Tongue (tissue), 2 donors: ENCODE results near the gene PAPOLA. TPM values are rescaled to one million over a fixed set of nuclear protein-coding genes. Genes with fewer than 3 reads are reported as not detected.
A peak's percentile ranks its signal among the peaks of the same experiment; 100 is the strongest.
"Not testable (repeated sequence)": the region's sequence is repeated elsewhere in the genome, so short reads cannot be mapped to it uniquely, and the experiment has no call there.

ENCODE experiments used
- DNase-seq: peaks from one replicate; pipeline ENCODE4 v3.0.0-alpha.2; 2015
- total RNA-seq: library from RNA; depleted of rRNA; stranded (reverse); fragments of >200 nt; gene quantifications from one replicate; pipeline ENCODE4 v1.2.3, GENCODE V29; 2014

The PAPOLA gene
- total RNA-seq, result 138 TPM

DNA sequence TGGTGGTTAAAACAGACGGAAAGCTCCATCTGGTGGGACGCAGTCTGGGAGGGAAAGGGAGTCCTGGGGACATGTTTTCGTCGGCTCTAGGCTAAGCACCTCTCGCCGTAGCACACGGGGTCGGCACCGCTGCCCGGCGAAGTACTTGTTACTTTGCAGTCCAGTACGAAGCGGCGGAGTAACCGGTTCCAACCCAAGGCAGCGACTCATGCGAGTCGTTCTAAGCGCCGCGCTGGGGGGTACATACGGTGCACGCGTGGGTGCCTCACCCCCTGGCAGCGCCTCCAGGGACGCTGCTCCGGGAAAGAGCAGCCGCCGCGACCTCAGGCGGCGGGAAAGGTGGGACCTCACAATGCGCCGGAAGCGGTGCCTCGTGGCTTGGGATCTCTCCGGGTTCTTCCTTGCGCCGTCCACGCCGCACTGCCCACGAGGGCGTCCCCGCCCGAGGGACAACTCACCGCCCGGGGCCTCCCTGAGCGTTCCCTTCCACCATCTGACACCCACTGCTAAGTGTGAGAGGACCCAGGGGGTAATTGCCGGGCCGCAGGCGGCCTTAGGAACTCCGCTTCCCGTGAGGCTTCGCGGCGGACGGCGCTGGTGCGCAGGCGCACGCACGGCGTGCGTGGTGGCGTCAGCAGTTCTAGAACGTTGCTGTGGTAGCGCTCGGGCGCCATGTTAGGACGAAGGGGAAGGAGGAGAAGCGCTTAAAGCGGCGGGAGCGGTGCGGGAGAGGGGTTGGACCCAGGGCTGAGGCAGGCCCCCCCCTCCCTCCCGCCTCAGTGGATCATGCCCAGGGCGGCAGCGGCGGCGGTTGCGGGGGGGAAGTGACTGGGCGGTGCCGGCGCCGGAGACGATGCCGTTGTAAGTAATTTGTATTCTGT is at the start of gene PAPOLA:
TSS of gene PAPOLA (plus strand) at position 643 of the 881 bp plus-strand sequence. CDS start at position 854, 211 bp downstream.
- DNase-seq, result peak; percentile 98

DNA sequence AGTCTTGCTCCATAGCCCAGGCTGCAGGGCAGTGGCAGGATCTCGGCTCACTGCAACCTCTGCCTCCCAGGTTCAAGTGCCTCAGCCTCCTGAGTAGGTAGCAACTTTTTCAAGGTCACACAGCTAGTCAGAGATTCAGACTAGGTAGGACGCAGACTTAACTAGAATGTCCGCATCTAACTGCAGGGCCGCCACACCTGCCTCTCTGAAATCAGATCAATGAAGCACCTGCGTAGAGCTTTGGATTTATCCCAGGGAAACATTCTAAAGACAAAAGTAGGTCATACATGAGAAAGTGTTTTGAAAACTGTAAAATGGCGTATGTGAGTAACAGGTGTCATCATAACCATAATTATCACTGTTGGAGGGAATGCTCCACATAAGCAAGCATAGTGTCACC is 49.5 kb upstream of the PAPOLA start:
- DNase-seq, result no peak

DNA sequence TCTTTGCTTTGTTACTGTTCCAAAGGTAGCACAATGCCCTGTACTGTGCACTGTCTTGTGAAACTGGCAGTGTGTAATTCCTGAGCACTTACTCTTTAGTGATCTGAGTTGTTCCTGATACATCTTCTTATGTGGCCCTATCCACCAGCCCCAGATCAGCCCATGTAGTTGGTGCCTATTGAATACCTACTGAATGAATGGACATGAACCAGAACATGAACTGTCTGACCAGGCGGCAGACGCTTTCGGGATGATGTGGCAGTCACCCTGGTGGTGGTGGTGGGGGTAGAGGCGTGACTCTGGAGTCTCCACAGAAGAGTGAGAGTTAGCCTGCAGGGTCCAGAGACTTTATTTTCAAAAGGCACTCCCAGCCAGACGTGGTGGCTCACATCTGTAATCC is 46.6 kb upstream of the PAPOLA start:
- DNase-seq, result no peak

DNA sequence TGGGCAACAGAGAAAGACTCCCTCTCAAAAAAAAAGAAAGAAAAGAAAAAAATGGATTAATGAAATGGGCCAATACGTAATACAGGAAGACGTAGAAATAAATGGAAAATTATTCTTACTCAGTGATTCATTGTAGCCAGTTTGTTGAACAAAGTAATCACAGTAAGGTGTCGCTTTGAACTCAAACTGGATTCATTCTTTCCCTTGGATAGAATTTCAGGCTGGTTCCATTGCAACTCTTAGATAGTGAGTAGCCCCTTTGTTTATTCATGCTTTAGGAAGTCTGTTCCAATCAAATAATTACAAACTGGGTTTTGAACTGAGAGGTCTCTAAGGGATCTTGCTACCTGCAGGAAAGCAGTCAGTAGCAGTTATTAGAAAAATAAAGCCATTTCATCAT is 42.3 kb upstream of the PAPOLA start:
- DNase-seq, result no peak

DNA sequence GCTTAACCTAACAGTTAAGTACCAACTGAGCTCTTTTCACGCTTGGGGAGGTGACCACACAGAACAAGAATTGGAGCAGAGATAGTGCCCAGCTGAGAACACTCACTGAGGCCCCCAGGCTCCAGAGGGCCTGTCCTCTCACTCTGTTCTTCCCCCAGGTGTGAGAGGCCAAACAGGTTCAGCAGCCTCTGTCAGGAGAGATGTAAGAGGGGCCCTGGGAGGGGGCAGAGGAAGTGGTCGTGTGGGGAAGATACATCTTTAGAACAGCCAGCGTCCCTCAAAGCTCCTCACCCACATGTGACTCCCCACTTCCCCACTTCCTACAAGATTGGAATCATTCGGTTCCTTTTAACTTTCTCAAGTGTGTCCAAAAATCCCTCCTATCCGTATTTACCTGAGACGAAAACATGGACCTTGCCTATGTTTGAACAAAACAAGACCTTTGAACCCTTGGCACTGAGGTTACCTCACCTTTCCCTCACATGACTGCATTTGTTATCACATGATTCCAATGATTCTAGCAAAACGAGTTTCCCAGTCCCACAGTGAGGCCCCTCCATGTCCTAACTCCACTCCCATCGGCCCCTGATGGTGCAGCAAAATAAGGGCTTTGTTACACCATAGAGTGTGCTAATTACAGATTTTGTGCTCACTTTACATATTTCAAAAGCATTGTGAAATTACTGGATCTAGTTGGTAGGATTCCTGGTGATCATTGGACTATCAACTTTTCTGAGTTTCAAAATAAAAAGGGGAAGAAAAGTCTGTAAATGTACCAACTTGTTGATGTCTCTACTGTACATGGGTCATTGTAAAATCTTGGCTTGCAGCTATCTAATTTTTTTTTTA is 40.0 kb upstream of the PAPOLA start:
- no peak for DNase-seq

DNA sequence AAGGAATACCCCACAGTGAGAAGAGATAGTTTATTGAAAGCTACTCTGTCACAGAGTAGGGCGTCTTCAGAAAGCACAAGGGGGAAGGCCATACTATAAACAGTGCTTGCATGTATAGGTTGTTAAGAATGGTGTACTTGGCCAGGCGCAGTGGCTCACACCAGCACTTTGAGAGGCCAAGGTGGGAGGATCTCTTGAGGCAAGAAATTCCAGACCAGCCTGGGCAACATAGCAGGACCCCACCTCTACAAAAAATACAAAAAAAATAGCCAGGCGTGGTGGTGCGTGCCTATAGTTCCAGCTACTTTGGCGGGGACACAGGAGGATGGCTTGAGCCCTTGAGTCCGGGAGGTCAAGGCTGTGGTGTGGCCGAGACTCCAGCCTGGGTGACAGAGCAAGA is 38.0 kb upstream of the PAPOLA start:
- DNase-seq, result no peak

DNA sequence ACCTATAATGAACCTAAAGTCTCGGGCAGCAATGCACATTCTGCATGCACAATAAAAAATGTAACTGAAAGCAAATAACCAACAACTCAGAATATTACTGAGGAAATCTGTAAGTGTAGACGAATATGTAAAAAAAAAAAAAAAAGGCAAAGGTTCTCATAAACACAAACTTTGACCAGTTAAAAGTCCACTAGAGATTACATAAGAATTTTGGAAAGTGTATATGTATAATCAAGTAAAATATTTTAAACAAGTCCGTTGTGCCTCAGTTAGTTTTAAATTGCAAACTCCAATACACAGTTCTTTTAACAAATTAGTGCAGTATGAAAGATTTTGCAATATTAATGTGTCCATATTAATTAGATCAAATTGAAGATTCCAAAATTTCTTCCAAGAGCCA is 35.3 kb upstream of the PAPOLA start:
- no peak for DNase-seq

DNA sequence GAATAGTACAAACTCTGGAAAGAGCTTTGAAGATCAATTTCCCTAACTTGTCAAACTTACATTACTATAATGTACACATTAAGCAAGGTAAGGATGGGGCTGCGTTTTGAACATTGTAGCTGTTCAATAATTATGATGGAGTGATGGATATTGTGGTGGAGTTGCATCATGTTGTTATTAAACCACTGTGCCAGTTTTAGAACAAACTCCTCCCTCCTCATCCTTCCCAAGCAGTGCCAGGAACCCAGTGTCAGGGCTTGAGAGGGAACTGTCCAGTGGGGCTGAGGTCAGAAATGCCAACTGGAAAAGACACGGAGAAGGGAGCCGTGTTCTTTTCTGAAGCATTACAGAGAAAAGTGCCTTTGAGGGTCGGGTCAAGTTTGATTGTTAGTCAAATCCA is 31.9 kb upstream of the PAPOLA start:
- DNase-seq, result no peak

DNA sequence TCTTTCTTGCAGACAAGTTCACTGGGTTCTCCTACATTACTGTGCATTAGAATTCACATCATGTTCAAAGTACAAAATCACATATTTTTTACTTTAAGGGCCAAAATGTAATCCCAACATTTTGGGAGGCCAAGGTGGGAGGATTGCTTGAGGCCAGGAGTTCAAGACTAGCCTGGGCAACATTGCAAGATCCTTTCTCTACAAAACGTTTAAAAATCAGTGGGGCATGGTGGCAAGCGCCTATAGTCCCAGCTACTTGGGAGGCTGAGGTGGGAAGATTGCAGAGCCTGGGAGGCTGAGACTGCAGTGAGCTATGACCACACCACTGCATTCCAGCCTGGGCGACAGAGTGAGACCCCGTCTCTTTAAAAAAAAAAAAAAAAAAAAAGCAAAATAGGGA is 31.2 kb upstream of the PAPOLA start:
- DNase-seq, result not testable (repeated sequence)

DNA sequence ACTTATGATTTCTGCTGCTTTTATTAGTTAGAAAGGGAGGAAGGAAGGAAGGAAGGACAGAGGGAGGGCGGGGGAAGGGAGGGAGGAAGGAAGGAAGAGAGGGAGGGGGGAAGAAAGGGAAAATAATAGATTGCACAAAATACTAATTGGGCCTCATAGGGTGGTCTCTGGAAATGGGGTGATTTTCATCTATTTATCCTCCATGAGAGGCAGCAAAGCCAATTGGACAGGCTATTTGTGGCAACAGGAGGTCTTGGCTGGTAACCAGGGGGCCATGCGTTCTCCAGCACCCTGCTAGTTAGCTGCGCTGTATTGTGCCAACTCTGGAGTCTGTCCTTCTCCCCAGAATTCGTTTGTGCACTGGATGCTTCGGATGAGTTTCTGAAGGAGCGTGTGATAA is 24.1 kb upstream of the PAPOLA start:
- DNase-seq, result no peak

DNA sequence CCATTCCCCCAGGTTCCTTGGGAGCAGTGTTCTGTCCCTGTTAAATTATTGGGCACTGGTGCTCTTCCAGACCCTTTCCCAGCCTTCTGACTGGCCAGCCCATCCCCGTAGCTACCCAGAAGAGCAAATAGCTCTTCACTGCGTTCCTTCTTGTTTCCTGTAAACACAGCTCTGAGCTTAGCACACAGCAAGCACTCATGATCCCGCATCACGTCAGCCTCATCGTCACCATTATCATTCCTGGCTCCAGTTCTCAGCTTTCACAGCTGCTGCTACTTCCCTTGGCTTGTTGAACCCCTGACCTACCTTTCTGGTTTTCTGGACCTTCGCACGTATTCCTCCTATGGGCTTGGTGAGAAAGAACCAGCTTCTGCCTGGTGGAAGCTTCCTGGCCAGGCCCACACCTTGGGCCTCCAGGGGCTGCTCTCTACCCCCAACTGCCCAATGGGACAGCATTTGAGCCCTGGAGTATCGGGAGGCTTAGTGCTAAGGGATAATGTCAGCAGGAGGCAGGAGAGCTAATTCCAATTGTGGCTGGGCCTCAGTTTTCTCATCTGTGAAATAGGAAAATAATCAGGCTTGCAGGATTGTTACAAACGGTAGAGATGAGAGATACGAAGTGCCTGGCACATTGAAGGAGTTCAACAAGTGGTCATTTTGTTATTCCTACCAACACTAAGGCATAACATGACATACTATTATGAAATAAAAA is 22.6 kb upstream of the PAPOLA start:
- DNase-seq, result peak; percentile 3

DNA sequence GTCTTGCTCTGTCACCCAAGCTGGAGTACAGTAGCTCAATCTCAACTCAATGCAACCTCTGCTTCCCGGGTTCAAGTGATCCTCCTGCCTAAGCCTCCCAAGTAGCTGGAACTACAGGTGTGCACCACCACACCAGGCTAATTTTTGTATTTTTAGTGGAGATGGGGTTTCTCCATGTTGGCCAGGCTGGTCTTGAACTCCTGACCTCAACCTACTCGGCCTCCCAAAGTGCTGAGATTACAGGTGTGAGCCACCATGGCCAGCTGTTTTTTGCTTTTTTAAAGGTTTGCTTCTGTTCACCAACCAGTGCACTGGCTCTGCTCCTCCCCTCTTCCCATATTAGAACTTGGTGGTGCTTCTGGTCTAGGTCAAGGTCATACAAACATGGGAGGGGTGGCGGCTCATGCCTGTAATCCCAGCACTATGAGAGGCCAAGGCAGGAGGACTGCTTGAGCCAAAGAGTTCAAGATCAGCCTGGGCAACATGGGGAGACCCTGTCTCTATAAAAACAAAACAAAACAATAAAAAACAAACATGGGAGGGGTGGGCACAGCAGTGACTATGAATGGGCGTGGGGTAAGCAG is 20.4 kb upstream of the PAPOLA start:
- DNase-seq, result no peak

DNA sequence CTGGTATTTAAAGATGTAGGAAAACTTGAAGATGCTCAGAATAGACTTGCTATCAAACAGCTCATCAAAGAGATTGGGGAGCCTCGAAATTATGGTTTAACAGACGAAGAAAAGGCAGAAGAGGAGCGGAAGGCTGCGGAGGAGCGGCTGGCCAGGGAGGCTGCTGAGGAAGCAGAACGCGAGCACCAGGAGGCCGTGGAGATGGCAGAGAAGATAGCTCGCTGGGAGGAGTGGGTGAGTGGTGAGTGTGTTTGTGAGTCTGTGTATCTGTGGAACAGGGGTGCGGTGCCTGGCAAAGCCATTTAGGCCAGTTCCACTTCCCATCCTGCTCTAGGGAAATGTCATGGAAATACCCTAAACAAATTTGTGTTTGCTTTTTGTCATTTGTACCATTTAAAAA is 19.2 kb upstream of the PAPOLA start:
- no peak for DNase-seq

DNA sequence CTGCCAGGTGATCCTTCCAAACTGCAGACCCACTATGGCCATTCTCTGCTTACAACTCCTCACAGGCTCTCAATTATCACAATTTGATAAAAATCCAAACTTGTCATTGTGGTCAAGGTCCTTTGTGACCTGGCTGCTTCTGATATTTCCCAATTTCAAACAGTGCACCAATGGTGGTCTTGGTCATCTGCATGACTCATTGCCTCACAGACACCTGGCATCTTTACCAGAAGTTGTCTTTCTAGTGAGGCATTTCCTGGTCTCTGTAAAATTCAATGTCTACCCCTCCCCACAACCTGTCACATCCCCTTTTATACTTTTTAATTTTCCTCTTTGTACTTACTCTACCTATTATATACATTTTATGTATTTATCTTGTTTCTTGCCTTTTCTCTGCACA is 17.8 kb upstream of the PAPOLA start:
- DNase-seq, result no peak

DNA sequence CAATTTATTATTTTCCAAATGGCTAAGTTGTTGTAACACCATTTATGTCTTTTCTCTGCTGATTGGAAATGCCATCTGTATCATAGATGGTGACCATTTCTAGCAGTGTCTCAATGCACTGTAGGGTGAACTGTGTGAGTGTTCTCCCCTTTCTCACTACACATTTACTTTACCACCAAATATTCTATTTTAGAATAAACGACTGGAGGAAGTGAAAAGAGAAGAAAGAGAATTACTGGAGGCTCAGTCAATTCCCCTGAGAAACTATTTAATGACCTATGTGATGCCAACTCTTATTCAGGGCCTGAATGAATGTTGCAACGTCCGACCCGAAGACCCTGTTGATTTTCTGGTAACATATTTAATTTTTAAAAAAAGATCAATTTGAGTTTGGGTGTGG is 15.5 kb upstream of the PAPOLA start:
- no peak for DNase-seq

DNA sequence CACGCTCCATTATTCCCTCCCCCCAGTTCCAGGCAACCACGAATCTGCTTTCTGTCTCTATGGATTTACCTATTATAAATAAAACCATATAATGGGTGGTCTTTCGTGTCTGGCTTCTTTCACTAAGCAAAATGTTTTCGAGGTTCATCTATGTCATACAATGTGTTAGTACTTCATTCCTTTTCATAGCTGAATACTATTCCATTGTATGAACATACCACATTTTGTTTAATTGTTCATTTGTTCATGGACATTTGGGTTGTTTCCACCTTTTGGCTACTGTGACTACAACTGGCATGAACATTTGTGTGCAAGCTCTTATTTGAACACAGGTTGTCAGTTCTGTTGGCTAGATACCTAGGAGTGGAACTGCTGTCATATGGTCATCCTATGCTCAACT is 12.9 kb upstream of the PAPOLA start:
- DNase-seq, result no peak

DNA sequence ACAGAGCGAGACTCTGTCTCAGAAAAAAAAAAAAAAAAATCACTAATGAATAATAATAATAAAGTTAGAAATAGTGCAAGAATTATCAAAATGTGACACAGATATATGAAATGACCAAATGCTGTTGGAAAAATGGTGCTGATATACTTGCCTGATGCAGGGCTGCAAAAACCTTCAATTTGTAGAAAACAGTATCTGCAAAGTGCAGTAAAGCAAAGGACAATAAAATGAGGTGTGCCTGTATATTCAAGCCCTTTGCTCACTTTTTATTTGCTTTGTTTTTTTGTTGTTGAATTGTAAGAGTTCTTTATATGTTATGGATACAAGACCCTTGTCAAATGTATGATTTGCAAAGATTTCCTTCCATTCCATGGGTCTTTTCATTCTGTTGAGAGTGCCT is 9.0 kb upstream of the PAPOLA start:
- DNase-seq, result no peak

DNA sequence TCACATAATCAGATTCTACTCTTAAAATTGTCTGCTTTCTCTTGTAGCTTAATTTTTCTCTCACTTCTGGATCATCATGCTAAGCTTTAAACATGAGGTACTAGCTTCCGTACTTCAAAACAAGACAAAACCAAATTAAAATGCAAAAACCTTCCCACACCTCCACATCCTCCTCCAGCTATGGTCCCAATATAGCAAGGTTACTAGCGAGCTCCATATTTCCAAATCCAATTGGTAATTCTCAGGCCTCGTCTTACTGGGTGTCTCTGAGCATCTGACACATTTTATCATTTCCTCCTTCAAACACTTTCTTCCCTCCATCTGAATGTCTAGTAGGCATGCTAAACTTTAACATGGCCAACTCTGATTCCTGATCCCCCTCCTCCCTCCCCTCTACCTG is 7.9 kb upstream of the PAPOLA start:
- no peak for DNase-seq

DNA sequence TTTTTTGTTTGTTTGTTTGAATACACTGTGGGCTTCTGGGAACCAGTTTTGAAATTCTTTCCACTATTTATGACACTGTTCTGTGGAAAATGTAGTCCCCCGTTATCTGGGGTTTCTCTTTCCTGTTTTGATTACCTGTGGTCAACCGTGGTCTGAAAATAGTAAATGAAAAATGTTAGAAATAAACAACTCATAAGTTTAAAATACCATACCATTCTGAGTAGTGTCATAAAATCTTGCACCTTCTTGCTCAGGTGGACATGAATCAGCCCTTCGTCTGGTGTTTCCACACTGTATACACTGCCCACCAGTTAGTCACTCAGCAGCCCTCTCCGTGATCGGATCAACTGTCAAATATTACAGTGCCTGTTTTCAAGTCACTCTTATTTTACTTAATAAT is 5.1 kb upstream of the PAPOLA start:
- DNase-seq, result no peak

DNA sequence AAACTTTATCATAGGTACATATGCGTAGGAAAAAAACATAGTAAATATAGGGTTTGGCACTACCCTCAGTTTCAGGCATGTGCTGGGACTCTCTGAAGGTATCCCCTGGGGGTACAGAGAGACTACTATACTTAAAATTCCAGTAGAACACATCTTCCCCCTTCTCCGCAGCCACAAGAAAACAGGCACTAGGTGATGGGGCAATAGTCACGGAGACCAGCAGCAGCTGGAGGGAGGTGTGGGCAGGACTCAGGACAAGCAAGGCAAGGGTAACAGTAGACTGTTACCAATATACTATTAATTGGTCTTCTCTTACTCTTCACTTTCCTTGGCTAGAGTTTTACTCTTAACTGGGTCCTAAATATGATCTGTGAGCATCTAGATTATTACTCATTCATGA is 4.6 kb upstream of the PAPOLA start:
- DNase-seq, result no peak

DNA sequence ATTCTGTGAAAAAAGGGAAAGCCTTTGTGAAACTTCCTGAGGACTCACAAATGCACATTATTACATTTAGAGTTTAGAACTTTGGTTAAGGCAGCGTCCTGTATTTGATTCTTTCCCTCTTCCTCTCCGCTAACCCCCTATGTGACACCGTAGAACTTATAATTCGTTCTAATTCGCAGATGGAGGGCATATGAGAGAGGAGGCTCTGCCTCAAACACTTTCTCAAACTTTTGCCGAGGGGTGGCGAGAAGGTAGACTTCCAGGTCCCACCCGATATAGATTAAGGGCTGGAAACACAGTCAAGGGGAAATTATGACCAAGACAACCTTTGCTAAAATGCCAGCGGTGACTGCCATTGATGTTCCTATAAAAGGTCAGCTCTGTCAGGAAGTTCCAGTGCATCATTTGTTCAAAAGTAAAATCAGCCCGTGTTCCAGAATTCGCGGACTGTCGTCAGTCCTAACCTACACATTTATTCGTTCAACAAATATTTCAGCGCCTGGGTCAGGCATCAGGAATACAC is 904 bp upstream of the PAPOLA start:
- DNase-seq, result no peak

DNA sequence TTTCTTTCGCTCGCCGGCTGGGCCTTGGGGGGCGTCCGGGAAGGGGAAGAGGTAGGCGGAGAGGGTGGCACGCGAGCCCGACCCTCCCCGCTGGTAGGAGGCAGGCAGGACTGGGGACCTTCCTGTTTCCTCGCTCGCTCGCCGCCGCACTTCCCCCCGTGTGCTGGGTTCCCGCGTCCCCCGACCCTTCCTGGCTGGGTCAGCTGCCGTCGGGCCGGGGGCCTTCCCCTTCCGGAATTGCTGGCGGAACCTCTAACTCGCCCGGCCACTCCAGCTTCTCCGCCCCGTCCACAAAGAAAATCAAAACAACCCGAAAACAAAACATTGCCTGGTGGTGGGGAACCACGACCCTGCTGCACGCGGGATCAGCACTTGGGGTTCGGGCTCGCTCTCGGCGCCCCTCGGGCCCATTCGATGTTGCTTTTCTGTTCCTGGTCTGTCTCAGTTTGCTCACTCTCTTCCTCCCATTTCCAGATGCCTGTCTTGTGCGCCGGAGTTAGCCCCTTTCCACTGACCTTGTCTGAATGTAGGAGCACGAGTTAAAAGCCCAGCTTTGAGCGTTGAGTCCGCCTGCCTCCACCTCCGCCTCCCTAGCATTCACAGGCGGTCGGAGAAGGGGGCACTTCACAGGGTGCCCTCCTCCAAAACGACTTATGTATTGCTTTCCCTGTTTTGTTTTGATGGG is 581 bp downstream of the PAPOLA start:
- peak; percentile 74 for DNase-seq
